Hepatocyte (in vitro differentiated cells): ENCODE data around the gene DSG4. TPM values are rescaled to one million over a fixed set of nuclear protein-coding genes. Genes with fewer than 3 reads are reported as not detected.

ENCODE experiments used
- DNase-seq: peaks from one replicate; pipeline ENCODE4 v3.0.0-alpha.2; 2016; ENCODE audit warnings: low spot score
- H2AFZ ChIP-seq: fragments of 200-600 bp; sonication (generic); 2 replicates; pipeline ENCODE4 v1.6.0; 2016; ENCODE audit warnings: antibody characterized with exemption, mild to moderate bottlenecking
- H3K27ac ChIP-seq: fragments of 200-600 bp; sonication (generic); 2 replicates; pipeline ENCODE4 v1.5.1; 2016; ENCODE audit warnings: mild to moderate bottlenecking
- H3K27me3 ChIP-seq: fragments of 200-600 bp; sonication (generic); 2 replicates; pipeline ENCODE4 v1.6.1; 2016
- H3K36me3 ChIP-seq: fragments of 200-600 bp; sonication (generic); replicated peaks from 2 replicates; pipeline ENCODE4 v1.5.1; 2016; ENCODE audit warnings: low read depth; ENCODE audit not compliant: insufficient read depth
- H3K4me1 ChIP-seq: fragments of 200-600 bp; sonication (generic); 2 replicates; pipeline ENCODE4 v1.5.1; 2016; ENCODE audit warnings: mild to moderate bottlenecking, moderate library complexity; ENCODE audit not compliant: insufficient read depth
- H3K4me2 ChIP-seq: fragments of 200-600 bp; sonication (generic); 2 replicates; pipeline ENCODE4 v1.6.0; 2016
- H3K4me3 ChIP-seq: fragments of 200-600 bp; sonication (generic); 2 replicates; pipeline ENCODE4 v1.5.1; 2016; ENCODE audit warnings: mild to moderate bottlenecking
- H3K79me2 ChIP-seq: fragments of 200-600 bp; sonication (generic); 2 replicates; pipeline ENCODE4 v1.6.0; 2017; ENCODE audit warnings: mild to moderate bottlenecking
- H3K9me2 ChIP-seq: fragments of 200-600 bp; sonication (generic); replicated peaks from 2 replicates; pipeline ENCODE4 v1.6.0; 2017; ENCODE audit warnings: mild to moderate bottlenecking; ENCODE audit not compliant: insufficient read depth
- H3K9me3 ChIP-seq: fragments of 200-600 bp; sonication (generic); 2 replicates; pipeline ENCODE4 v1.5.1; 2016; ENCODE audit warnings: low read depth, mild to moderate bottlenecking
- H4K20me1 ChIP-seq: fragments of 200-600 bp; sonication (generic); 2 replicates; pipeline ENCODE4 v1.6.0; 2016; ENCODE audit warnings: mild to moderate bottlenecking; ENCODE audit not compliant: insufficient read depth, poor library complexity, severe bottlenecking
- CTCF ChIP-seq: fragments of 200-600 bp; sonication (generic); IDR thresholded peaks from 2 replicates; pipeline ENCODE4 v1.5.1; 2016; ENCODE audit warnings: antibody characterized with exemption, mild to moderate bottlenecking; ENCODE audit not compliant: poor library complexity
- EZH2 ChIP-seq: fragments of 200-600 bp; sonication (generic); IDR thresholded peaks from 2 replicates; pipeline ENCODE4 v1.6.1; 2016; ENCODE audit warnings: antibody characterized with exemption, mild to moderate bottlenecking, borderline replicate concordance
- EZH2phosphoT487 ChIP-seq: fragments of 200-600 bp; sonication (generic); IDR thresholded peaks from one replicate; pipeline ENCODE4 v1.6.1; 2018; ENCODE audit warnings: antibody characterized with exemption, mild to moderate bottlenecking, low read depth, moderate library complexity; ENCODE audit not compliant: unreplicated experiment, severe bottlenecking
- WGBS: methylation state at CpG from one replicate; pipeline ENCODE4 v1.1.6; 2016; ENCODE audit warnings: low lambda C conversion rate; ENCODE audit errors: missing lambda C conversion rate; 5-methylcytosine and 5-hydroxymethylcytosine counted together
- polyA plus RNA-seq: library from polyadenylated mRNA; unstranded; fragments of >200 nt; fragmentation: Nextera tagmentation; extraction: Ambion mirVana; gene quantifications from 2 replicates; pipeline ENCODE4 v1.2.1, GENCODE V29; 2016
- total RNA-seq: library from RNA; depleted of rRNA; stranded (reverse); fragments of >200 nt; gene quantifications from 2 replicates; pipeline ENCODE4 v1.2.3, GENCODE V29; 2014

DSG4 gene
- total and polyA plus RNA-seq, 2 experiments from 2014 or later = 0.23 to 0.41 TPM

GRCh38 chr18:31371989-31372388, 4.6 kb upstream of the DSG4 start:
- no peaks in the 10 kb centered on the region for H3K36me3 ChIP-seq
- H3K4me3 ChIP-seq = no peak overlapping the region
- H3K27me3 ChIP-seq = no peaks in the 10 kb centered on the region
- H3K4me1 ChIP-seq = no peaks in the 10 kb centered on the region
- H4K20me1 ChIP-seq = no peaks in the 10 kb centered on the region
- no peaks in the 10 kb centered on the region for H3K79me2 ChIP-seq
- DNase-seq = peak; percentile 8
- no peak for TF ChIP-seq EZH2phosphoT487
- no peak for TF ChIP-seq CTCF
- TF ChIP-seq EZH2 = no peak
- H3K4me2 ChIP-seq = no peak overlapping the region
- H3K27ac ChIP-seq = peak overlapping the region; percentile 30
- H3K9me2 ChIP-seq = no peaks in the 10 kb centered on the region
- H2AFZ ChIP-seq = no peak overlapping the region
- H3K9me3 ChIP-seq = no peaks in the 10 kb centered on the region

- peak; percentile 10 for DNase-seq
- no peaks in the 10 kb centered on the region for H3K36me3 ChIP-seq
- no peaks in the 10 kb centered on the region for H3K79me2 ChIP-seq
- no peaks in the 10 kb centered on the region for H3K4me1 ChIP-seq
- no peaks in the 10 kb centered on the region for H3K27me3 ChIP-seq
- H2AFZ ChIP-seq = no peak overlapping the region
- WGBS = 72% methylated on average over 4 of the region's 4 CpGs
- no peak overlapping the region for H3K27ac ChIP-seq
- H3K9me3 ChIP-seq = no peaks in the 10 kb centered on the region
- H3K4me3 ChIP-seq = no peak overlapping the region
- H4K20me1 ChIP-seq = no peaks in the 10 kb centered on the region
- no peaks in the 10 kb centered on the region for H3K9me2 ChIP-seq
- TF ChIP-seq EZH2phosphoT487 (no peak), CTCF (no peak), EZH2 (no peak)
- H3K4me2 ChIP-seq = no peak overlapping the region
Measured at GRCh38 chr18:31373641-31374040, 2.9 kb upstream of the DSG4 start.

- Histone ChIP-seq H3K27ac (no peak overlapping the region), H4K20me1 (no peaks in the 10 kb centered on the region), H3K4me1 (no peaks in the 10 kb centered on the region), H3K27me3 (no peaks in the 10 kb centered on the region), H2AFZ (no peak overlapping the region), H3K79me2 (no peaks in the 10 kb centered on the region), H3K9me2 (no peaks in the 10 kb centered on the region), H3K9me3 (no peaks in the 10 kb centered on the region), H3K4me2 (no peak overlapping the region), H3K36me3 (no peaks in the 10 kb centered on the region), H3K4me3 (no peak overlapping the region)
- no peak for DNase-seq
- TF ChIP-seq EZH2phosphoT487 (no peak), EZH2 (no peak), CTCF (no peak)
- 95% methylated on average over 2 of the region's 2 CpGs for WGBS
Measured at GRCh38 chr18:31380912-31381311, 4.3 kb downstream of the DSG4 start.

DNA sequence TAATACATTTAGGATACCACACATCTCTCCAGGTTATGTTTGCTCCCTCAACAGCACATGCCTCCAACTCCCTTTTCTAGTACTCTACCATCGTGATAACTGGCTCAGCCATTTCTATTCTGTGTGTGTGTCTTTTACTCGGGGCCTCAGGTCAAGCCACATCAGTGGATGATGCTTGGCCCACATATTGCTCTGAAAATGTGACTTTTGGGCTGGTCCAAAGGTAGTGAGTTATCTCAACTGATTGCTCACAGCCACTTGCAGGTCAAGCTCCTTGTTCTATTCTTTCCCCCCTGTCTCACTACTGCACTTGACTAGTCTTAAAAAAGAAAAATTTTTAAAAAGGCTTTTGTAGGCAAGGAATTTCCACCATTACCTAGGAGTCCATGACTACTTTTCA, 5.5 kb downstream of the DSG4 start:
- Histone ChIP-seq H4K20me1 (no peaks in the 10 kb centered on the region), H3K79me2 (no peaks in the 10 kb centered on the region), H3K4me1 (no peaks in the 10 kb centered on the region), H3K4me3 (no peak overlapping the region), H3K36me3 (no peaks in the 10 kb centered on the region), H3K4me2 (no peak overlapping the region), H3K9me3 (no peaks in the 10 kb centered on the region), H2AFZ (no peak overlapping the region), H3K27me3 (no peaks in the 10 kb centered on the region), H3K9me2 (no peaks in the 10 kb centered on the region), H3K27ac (no peak overlapping the region)
- DNase-seq = no peak
- TF ChIP-seq EZH2 = no peak
- no peak for TF ChIP-seq CTCF
- no peak for TF ChIP-seq EZH2phosphoT487
- 91% methylated on average over 2 of the region's 2 CpGs for WGBS
